Sigmoid colon (tissue), 4 donors: ENCODE results near the gene CRYBG1.

Experiments
- POLR2A ChIP-seq, 2 donors: fragments of 450-650 bp; IDR thresholded peaks; one replicate each; pipeline ENCODE4 v1.6.1; 2016; ENCODE audit warnings: antibody characterized with exemption in 2 of 2, mild to moderate bottlenecking in 2 of 2, moderate library complexity in 2 of 2
- POLR2AphosphoS5 ChIP-seq, 4 donors: sonication (generic); formaldehyde crosslinking; IDR thresholded peaks; one replicate each; pipeline ENCODE4 v1.6.1; 2017; ENCODE audit warnings: antibody characterized with exemption in 4 of 4

- no peak for TF ChIP-seq POLR2AphosphoS5 (IDR thresholded peaks at IDR 0.05)
- no peak for TF ChIP-seq POLR2A (IDR thresholded peaks at IDR 0.05)
These were observed 197.3 kb downstream of the CRYBG1 start for GRCh38 chr6:106557837-106558236.
